ENCODE results near the gene AMPD3. TPM values are rescaled to one million over a fixed set of nuclear protein-coding genes. Genes with fewer than 3 reads are reported as not detected.

Gene AMPD3
- total RNA-seq, 2 experiments from 2014 or later = 21.4 to 23.3 TPM

GRCh38 chr11:10476927-10477689, 22.0 kb downstream of the AMPD3 start:
- DNase-seq = no peak

DNA sequence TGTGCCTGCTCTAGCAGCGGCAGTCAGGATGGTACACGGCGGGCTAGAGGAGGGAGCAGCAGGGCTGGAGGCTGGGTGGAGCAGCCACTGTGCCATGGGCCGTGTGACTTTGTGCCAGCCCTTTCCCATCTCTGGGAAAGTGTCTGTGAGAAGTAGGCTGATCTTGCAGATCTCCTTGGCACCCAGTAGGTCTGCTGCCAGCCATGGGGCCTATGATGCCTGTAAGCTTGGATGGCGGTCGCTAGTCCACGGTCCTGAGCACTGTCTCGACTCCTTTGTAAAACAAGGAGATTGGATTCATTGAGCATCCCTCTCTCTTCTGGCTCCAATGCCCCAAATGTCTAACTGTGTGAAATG, 22.6 kb downstream of the AMPD3 start:
- ChIA-PET CTCF (no interaction called here), POLR2A (no interaction called here)
- no peak for DNase-seq
- no peaks in the 10 kb centered on the region for H3K4me1 Mint-ChIP-seq
- no peaks in the 10 kb centered on the region for H3K9me3 Mint-ChIP-seq
- H3K27me3 Mint-ChIP-seq = no peaks in the 10 kb centered on the region
- peaks cover 47% of the 10 kb centered on the region for H3K36me3 Mint-ChIP-seq (ENCODE audit: low read depth)
- H3K4me3 Mint-ChIP-seq = no peak overlapping the region
- no peak overlapping the region for H3K27ac Mint-ChIP-seq

More at GRCh38 chr11:10476927-10477689, 22.0 kb downstream of the AMPD3 start:
- H3K9me3 Mint-ChIP-seq = no peaks in the 10 kb centered on the region
- no peak overlapping the region for H3K4me3 Mint-ChIP-seq
- ChIA-PET POLR2A (no interaction called here), CTCF (no interaction called here)
- no peak overlapping the region for H3K27ac Mint-ChIP-seq
- no peaks in the 10 kb centered on the region for H3K27me3 Mint-ChIP-seq
- no peaks in the 10 kb centered on the region for H3K4me1 Mint-ChIP-seq
- peaks cover 47% of the 10 kb centered on the region for H3K36me3 Mint-ChIP-seq (ENCODE audit: low read depth)

- no peak overlapping the region for H3K27ac Mint-ChIP-seq
- H3K27me3 Mint-ChIP-seq = no peaks in the 10 kb centered on the region
- H3K9me3 Mint-ChIP-seq = no peaks in the 10 kb centered on the region
- H3K4me3 Mint-ChIP-seq = no peak overlapping the region
- H3K4me1 Mint-ChIP-seq = no peaks in the 10 kb centered on the region
- CTCF ChIA-PET = no interaction called here
- POLR2A ChIA-PET = no interaction called here
- H3K36me3 Mint-ChIP-seq (ENCODE audit: low read depth) = peaks cover 49% of the 10 kb centered on the region
- DNase-seq = no peak
Measured at GRCh38 chr11:10478066-10478465, 23.0 kb downstream of the AMPD3 start.

GRCh38 chr11:10478574-10479550, 23.8 kb downstream of the AMPD3 start:
- DNase-seq = no peak
- H3K27me3 Mint-ChIP-seq = no peaks in the 10 kb centered on the region
- CTCF ChIA-PET = interaction anchor here (0.9 to 1.0 kb wide), 2 partner anchors 17 to 292 kb away, joined by 3 to 5 read pairs; no protein-coding TSS in a partner anchor
- no peak overlapping the region for H3K4me3 Mint-ChIP-seq
- H3K27ac Mint-ChIP-seq = no peak overlapping the region
- H3K36me3 Mint-ChIP-seq (ENCODE audit: low read depth) = peaks cover 46% of the 10 kb centered on the region
- no peaks in the 10 kb centered on the region for H3K9me3 Mint-ChIP-seq
- H3K4me1 Mint-ChIP-seq = no peaks in the 10 kb centered on the region
- POLR2A ChIA-PET = interaction anchor here (1.4 to 1.5 kb wide), 2 partner anchors 19 to 50 kb away, joined by 3 to 4 read pairs; no protein-coding TSS in a partner anchor

DNA sequence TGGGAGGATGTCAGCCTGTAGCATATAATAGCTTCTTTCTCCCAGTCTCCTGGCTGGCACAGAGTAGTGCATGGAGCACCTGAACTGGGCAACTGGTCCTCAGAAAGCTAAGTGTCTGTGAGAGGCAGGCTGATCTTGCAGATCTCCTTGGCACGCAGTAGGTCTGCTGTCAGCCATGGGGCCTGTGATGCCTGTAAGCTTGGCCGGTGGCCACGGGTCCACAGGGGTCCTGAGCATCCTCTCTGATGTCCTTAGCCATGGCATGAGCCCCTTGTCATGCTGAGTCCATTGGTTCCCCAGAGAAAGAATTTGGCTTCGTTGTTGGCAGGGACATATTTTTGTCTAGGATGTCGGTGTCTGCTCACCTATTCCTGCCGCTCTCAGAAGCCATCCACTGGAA, 25.0 kb downstream of the AMPD3 start:
- Mint-ChIP-seq H3K27me3 (no peaks in the 10 kb centered on the region), H3K4me3 (no peak overlapping the region), H3K27ac (no peak overlapping the region), H3K36me3 (ENCODE audit: low read depth) (peaks cover 47% of the 10 kb centered on the region), H3K4me1 (no peaks in the 10 kb centered on the region), H3K9me3 (no peaks in the 10 kb centered on the region)
- DNase-seq = no peak
- POLR2A ChIA-PET = interaction anchor here (1.4 to 1.5 kb wide), 2 partner anchors 20 to 51 kb away, joined by 3 to 4 read pairs; no protein-coding TSS in a partner anchor
- CTCF ChIA-PET = interaction anchor here (0.9 kb wide), 1 partner anchor 16 kb away, joined by 5 read pairs; no protein-coding TSS in a partner anchor

GRCh38 chr11:10480760-10481159, 25.7 kb downstream of the AMPD3 start:
- Mint-ChIP-seq H3K9me3 (no peaks in the 10 kb centered on the region), H3K36me3 (ENCODE audit: low read depth) (peaks cover 40% of the 10 kb centered on the region), H3K4me1 (no peaks in the 10 kb centered on the region), H3K4me3 (no peak overlapping the region), H3K27ac (no peak overlapping the region), H3K27me3 (no peaks in the 10 kb centered on the region)
- POLR2A ChIA-PET = interaction anchor here (1.3 kb wide), 1 partner anchor 25 kb away, joined by 4 read pairs; no protein-coding TSS in a partner anchor
- CTCF ChIA-PET = no interaction called here
- no peak for DNase-seq

DNA sequence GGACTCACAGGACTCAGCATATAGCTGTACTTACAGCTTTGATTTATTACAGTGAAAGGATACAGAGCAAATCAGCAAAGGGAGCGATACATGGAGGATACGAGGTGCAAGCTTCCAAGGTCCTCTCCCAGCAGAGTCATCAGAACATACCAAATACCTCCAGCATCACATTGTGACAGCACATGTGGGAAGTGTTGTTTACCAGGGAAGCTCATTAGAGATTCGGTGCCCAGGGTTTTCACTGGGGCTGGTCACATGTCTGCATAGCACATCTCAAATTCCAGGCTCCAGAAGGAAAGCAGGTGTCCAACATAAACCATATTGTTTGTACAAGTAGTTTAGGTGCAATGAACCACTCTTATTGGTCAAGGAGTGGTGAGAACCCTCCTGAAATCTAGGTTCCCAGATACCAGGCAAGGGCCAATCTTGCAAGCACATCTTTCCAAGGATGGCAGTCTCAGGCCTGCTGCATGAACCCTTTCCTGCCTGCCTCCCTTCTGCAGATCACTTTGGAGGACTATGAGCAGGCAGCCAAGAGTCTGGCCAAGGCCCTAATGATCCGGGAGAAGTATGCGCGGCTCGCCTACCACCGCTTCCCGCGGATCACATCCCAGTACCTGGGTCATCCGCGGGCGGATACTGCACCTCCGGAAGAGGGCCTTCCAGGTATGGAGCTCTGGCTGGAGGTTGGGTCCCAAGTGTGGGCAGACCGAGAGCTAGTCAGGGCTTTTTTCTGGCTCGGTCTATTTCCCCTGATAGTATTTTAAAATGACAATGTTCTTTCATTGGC, 26.7 kb downstream of the AMPD3 start:
- no peak overlapping the region for H3K27ac Mint-ChIP-seq
- ChIA-PET POLR2A (interaction anchor here (0.7 to 1.3 kb wide), 2 partner anchors 26 to 179 kb away, joined by 3 to 4 read pairs; no protein-coding TSS in a partner anchor), CTCF (no interaction called here)
- peaks cover 36% of the 10 kb centered on the region for H3K36me3 Mint-ChIP-seq (ENCODE audit: low read depth)
- H3K4me1 Mint-ChIP-seq = no peaks in the 10 kb centered on the region
- no peaks in the 10 kb centered on the region for H3K9me3 Mint-ChIP-seq
- no peak overlapping the region for H3K4me3 Mint-ChIP-seq
- no peaks in the 10 kb centered on the region for H3K27me3 Mint-ChIP-seq
- no peak for DNase-seq

DNA sequence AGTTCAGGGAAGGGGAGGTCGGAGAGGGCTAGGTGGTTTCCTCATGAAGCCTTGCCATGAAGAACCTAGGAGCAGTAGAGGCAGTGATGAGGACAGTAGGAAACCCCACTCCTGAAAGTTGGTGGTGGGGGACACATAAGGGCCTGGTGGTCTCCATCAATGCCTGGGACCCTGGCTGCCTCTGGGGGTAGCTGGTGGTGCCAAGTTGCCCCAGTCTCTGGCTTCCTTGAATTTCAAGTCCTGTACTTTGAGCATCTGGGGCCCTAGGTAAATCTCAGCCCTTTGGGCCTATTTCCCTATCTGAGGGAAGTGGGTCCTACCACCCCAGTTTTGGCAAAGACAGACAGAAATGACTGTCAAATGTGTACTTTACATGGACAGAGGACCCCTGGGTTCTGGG, 28.1 kb downstream of the AMPD3 start:
- DNase-seq = no peak
- Mint-ChIP-seq H3K9me3 (no peaks in the 10 kb centered on the region), H3K36me3 (ENCODE audit: low read depth) (peaks cover 46% of the 10 kb centered on the region), H3K27me3 (no peaks in the 10 kb centered on the region), H3K4me1 (peaks cover 3% of the 10 kb centered on the region), H3K4me3 (no peak overlapping the region), H3K27ac (no peak overlapping the region)
- ChIA-PET CTCF (no interaction called here), POLR2A (interaction anchor here (1.3 kb wide), 1 partner anchor 23 kb away, joined by 3 read pairs; no protein-coding TSS in a partner anchor)

DNA sequence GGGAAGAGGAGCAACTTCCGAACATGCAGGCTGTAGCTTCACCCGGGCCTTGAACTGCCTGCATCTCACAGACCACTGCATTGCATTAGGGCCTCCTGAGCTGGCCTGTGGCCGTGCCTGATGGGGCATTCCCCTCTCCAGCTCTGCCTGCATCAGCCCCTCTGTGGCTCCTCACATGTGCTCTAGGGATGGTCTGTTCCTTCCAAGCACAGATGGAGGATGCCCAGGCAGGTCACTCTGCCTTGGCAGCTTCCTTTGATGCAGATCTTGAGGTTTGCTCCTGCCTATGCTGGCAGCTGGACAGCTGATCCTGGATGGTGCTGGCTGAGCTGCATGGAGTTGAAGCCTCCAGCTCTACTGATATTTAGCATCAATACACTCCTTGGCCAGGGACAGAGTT, 28.5 kb downstream of the AMPD3 start:
- peaks cover 8% of the 10 kb centered on the region for H3K4me1 Mint-ChIP-seq
- peaks cover 46% of the 10 kb centered on the region for H3K36me3 Mint-ChIP-seq (ENCODE audit: low read depth)
- H3K9me3 Mint-ChIP-seq = no peaks in the 10 kb centered on the region
- no peak overlapping the region for H3K27ac Mint-ChIP-seq
- no peak for DNase-seq
- H3K4me3 Mint-ChIP-seq = no peak overlapping the region
- POLR2A ChIA-PET = interaction anchor here (1.3 kb wide), 1 partner anchor 24 kb away, joined by 3 read pairs; no protein-coding TSS in a partner anchor
- CTCF ChIA-PET = no interaction called here
- H3K27me3 Mint-ChIP-seq = no peaks in the 10 kb centered on the region

DNA sequence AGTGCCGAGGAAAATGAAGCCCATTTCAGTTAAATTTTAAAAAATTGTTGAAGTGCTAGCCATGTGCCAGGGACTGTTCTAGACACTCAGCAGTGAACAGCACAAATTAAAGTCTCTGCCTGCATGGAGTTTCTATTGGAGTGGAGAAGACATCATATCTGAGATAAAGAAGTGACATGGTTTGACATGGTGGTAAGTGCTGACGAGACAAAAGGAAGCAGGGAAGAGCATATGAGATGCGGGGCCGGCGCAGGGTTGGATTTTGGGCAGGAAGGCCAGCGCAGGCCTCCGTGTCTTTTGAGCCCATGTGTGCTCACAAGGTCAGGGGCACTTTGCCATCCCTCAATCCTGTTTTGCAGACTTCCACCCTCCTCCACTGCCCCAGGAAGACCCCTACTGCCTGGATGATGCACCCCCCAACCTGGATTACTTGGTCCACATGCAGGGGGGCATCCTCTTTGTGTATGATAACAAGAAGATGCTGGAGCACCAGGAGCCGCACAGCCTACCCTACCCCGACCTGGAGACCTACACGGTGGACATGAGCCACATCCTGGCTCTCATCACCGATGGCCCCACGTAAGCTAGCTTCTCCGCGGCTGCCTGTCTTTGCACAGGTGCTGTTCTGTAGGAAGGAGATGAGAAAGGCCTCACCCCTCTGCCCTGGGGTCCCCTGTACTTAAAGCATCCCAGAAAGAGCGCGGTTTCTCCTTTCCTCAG, 29.6 kb downstream of the AMPD3 start:
- Mint-ChIP-seq H3K36me3 (ENCODE audit: low read depth) (peaks cover 44% of the 10 kb centered on the region), H3K4me3 (no peak overlapping the region), H3K9me3 (no peaks in the 10 kb centered on the region), H3K27ac (no peak overlapping the region), H3K4me1 (peaks cover 9% of the 10 kb centered on the region), H3K27me3 (no peaks in the 10 kb centered on the region)
- POLR2A ChIA-PET = no interaction called here
- no peak for DNase-seq
- CTCF ChIA-PET = interaction anchor here (1.3 kb wide), 1 partner anchor 57 kb away, joined by 5 read pairs; the partner anchor contains the start of gene RNF141

GRCh38 chr11:10485646-10486045, 30.6 kb downstream of the AMPD3 start:
- Mint-ChIP-seq H3K4me3 (no peak overlapping the region), H3K27ac (no peak overlapping the region), H3K9me3 (no peaks in the 10 kb centered on the region), H3K27me3 (no peaks in the 10 kb centered on the region), H3K36me3 (ENCODE audit: low read depth) (peaks cover 47% of the 10 kb centered on the region), H3K4me1 (peaks cover 9% of the 10 kb centered on the region)
- ChIA-PET CTCF (interaction anchor here (1.3 kb wide), 1 partner anchor 56 kb away, joined by 5 read pairs; the partner anchor contains the start of gene RNF141), POLR2A (no interaction called here)
- DNase-seq = no peak
